IMR-90 (cell line): Measurements from ENCODE around the gene SIAH2. TPM values are rescaled to one million over a fixed set of nuclear protein-coding genes. Genes with fewer than 3 reads are reported as not detected.

ENCODE experiments used
- ATAC-seq: fragments of 200-7000 bp; cut with Tn5 transposase; 2 replicates; pipeline ENCODE4 v1.9.1; 2020; ENCODE audit warnings: low read depth, mild to moderate bottlenecking, moderate library complexity
- BruUV-seq: library from RNA; stranded (reverse); fragments of 400-500 nt; replicated peaks from 2 replicates; lab custom pipeline; 2021; lab: Mats Ljungman, UMichigan
- CTCF ChIA-PET: fragments of 300-600 bp; formaldehyde crosslinking; extraction: SDS; loops from one replicate; lab custom pipeline; 2021; ENCODE audit warnings: antibody characterized with exemption; lab: Yijun Ruan, JAX
- POLR2A ChIA-PET: fragments of 300-600 bp; sonication (Branson Sonifier 250); formaldehyde crosslinking; loops from one replicate; lab custom pipeline; 2022; ENCODE audit warnings: antibody characterized with exemption; ENCODE audit not compliant: unreplicated experiment; lab: Charles Lee
- DNase-seq: peaks from one replicate; pipeline ENCODE4 v3.0.0; 2013
- H2AFZ ChIP-seq: replicated peaks from 2 replicates; pipeline ENCODE3; 2013; ENCODE audit warnings: low read length, mild to moderate bottlenecking; ENCODE audit not compliant: poor library complexity
- H2AK5ac ChIP-seq: 2 replicates; pipeline ENCODE4 v1.6.1; 2013; ENCODE audit warnings: low read depth, low read length, inconsistent platforms
- H2AK9ac ChIP-seq: replicated peaks from 2 replicates; pipeline ENCODE3; 2013; ENCODE audit warnings: mild to moderate bottlenecking, low read depth, low read length, moderate library complexity; ENCODE audit not compliant: poor library complexity
- H2BK120ac ChIP-seq: 2 replicates; pipeline ENCODE4 v1.6.1; 2013; ENCODE audit warnings: low read depth, low read length, inconsistent platforms
- H2BK15ac ChIP-seq: 3 replicates; pipeline ENCODE4 v1.6.1; 2013; ENCODE audit warnings: low read depth, low read length, inconsistent platforms
- H2BK20ac ChIP-seq: 2 replicates; pipeline ENCODE4 v1.6.1; 2013; ENCODE audit warnings: low read depth, mild to moderate bottlenecking, inconsistent platforms, low read length, moderate library complexity
- H2BK5ac ChIP-seq: 2 replicates; pipeline ENCODE4 v1.6.1; 2013; ENCODE audit warnings: mild to moderate bottlenecking, low read depth, low read length, inconsistent platforms; ENCODE audit not compliant: poor library complexity, severe bottlenecking
- H3K14ac ChIP-seq: replicated peaks from 2 replicates; pipeline ENCODE4 v1.6.1; 2013; ENCODE audit warnings: low read depth, low read length, inconsistent platforms
- H3K18ac ChIP-seq: 2 replicates; pipeline ENCODE4 v1.6.1; 2013; ENCODE audit warnings: low read depth, low read length, control low read depth
- H3K23ac ChIP-seq: 2 replicates; pipeline ENCODE4 v1.6.1; 2013; ENCODE audit warnings: low read depth, low read length, inconsistent platforms
- H3K27ac ChIP-seq: 2 replicates; pipeline ENCODE4 v1.5.1; 2013; ENCODE audit warnings: mild to moderate bottlenecking, control low read depth, low read length; ENCODE audit not compliant: insufficient read depth
- H3K27me3 ChIP-seq: 2 replicates; pipeline ENCODE4 v1.6.1; 2013; ENCODE audit warnings: low read length; ENCODE audit not compliant: control insufficient read depth, insufficient read depth
- H3K36me3 ChIP-seq: 2 replicates; pipeline ENCODE4 v1.6.1; 2013; ENCODE audit warnings: low read length, mixed read lengths; ENCODE audit not compliant: control insufficient read depth, insufficient read depth
- H3K4ac ChIP-seq: 2 replicates; pipeline ENCODE4 v1.6.1; 2013; ENCODE audit warnings: low read depth, low read length, inconsistent platforms
- H3K4me1 ChIP-seq: 2 replicates; pipeline ENCODE4 v1.6.1; 2013; ENCODE audit warnings: low read length, mixed read lengths; ENCODE audit not compliant: control insufficient read depth, insufficient read depth
- H3K4me2 ChIP-seq: 2 replicates; pipeline ENCODE4 v1.6.1; 2013; ENCODE audit warnings: low read depth, mild to moderate bottlenecking, control low read depth, low read length, moderate library complexity
- H3K4me3 ChIP-seq: 2 replicates; pipeline ENCODE4 v1.5.1; 2013; ENCODE audit warnings: low read depth, mild to moderate bottlenecking, control low read depth, low read length, moderate library complexity; ENCODE audit not compliant: insufficient read depth
- H3K56ac ChIP-seq: 2 replicates; pipeline ENCODE4 v1.6.1; 2013; ENCODE audit warnings: low read length, inconsistent platforms; ENCODE audit not compliant: insufficient read depth; ENCODE audit errors: extremely low read depth
- H3K79me1 ChIP-seq, 2 experiments: 2 replicates each; pipeline ENCODE4 v1.6.1; 2013; ENCODE audit warnings: low read length in 2 of 2, inconsistent platforms in 1 of 2, low read depth in 1 of 2
- H3K9ac ChIP-seq: 2 replicates; pipeline ENCODE4 v1.6.1; 2013; ENCODE audit warnings: low read depth, low read length, control low read depth
- H3K9me1 ChIP-seq: 2 replicates; pipeline ENCODE4 v1.6.1; 2013; ENCODE audit warnings: low read length, inconsistent platforms; ENCODE audit not compliant: insufficient read depth
- H3K9me3 ChIP-seq: 2 replicates; pipeline ENCODE4 v1.6.1; 2013; ENCODE audit warnings: low read length; ENCODE audit not compliant: control insufficient read depth, insufficient read depth
- H4K20me1 ChIP-seq: 2 replicates; pipeline ENCODE4 v1.6.1; 2013; ENCODE audit warnings: low read length, inconsistent platforms; ENCODE audit not compliant: insufficient read depth
- H4K5ac ChIP-seq: 2 replicates; pipeline ENCODE4 v1.6.1; 2013; ENCODE audit warnings: mild to moderate bottlenecking, low read depth, low read length, control low read depth
- H4K8ac ChIP-seq, 2 experiments: 2 replicates each; pipeline ENCODE4 v1.6.1; 2013; ENCODE audit warnings: low read depth in 2 of 2, low read length in 2 of 2, control low read depth in 1 of 2, inconsistent platforms in 1 of 2
- H4K91ac ChIP-seq: 2 replicates; pipeline ENCODE4 v1.6.1; 2013; ENCODE audit warnings: low read depth, low read length, inconsistent platforms; ENCODE audit not compliant: insufficient read depth
- BHLHE40 ChIP-seq: fragments of 150-350 bp; IDR thresholded peaks from 2 replicates; pipeline ENCODE4 v1.6.1; 2016; ENCODE audit warnings: mild to moderate bottlenecking, low read depth, low read length
- CEBPB ChIP-seq: IDR thresholded peaks from 2 replicates; pipeline ENCODE4 v1.6.1; 2012; ENCODE audit warnings: low read depth, low read length, improper control_type of control experiment
- CTCF ChIP-seq: conservative IDR thresholded peaks from 2 replicates; pipeline ENCODE4 v1.5.1; 2012; ENCODE audit warnings: mild to moderate bottlenecking, low read depth, low read length, improper control_type of control experiment
- ELK1 ChIP-seq: fragments of 150-350 bp; IDR thresholded peaks from 2 replicates; pipeline ENCODE4 v1.6.1; 2016; ENCODE audit warnings: low read depth, mild to moderate bottlenecking, low read length, moderate library complexity, borderline replicate concordance
- MAFK ChIP-seq: IDR thresholded peaks from 2 replicates; pipeline ENCODE4 v1.6.1; 2012; ENCODE audit warnings: low read depth, low read length, improper control_type of control experiment
- MAZ ChIP-seq: IDR thresholded peaks from 2 replicates; pipeline ENCODE4 v1.6.1; 2012; ENCODE audit warnings: low read depth, mild to moderate bottlenecking, low read length, improper control_type of control experiment, moderate library complexity, borderline replicate concordance
- NFE2L2 ChIP-seq: fragments of 150-350 bp; IDR thresholded peaks from 2 replicates; pipeline ENCODE4 v1.6.1; 2016; ENCODE audit warnings: low read depth, mild to moderate bottlenecking, low read length
- POLR2A ChIP-seq: IDR thresholded peaks from 2 replicates; pipeline ENCODE4 v1.6.1; 2012; ENCODE audit warnings: mild to moderate bottlenecking, low read depth, low read length
- RAD21 ChIP-seq: IDR thresholded peaks from 2 replicates; pipeline ENCODE4 v1.6.1; 2012; ENCODE audit warnings: low read length, improper control_type of control experiment
- RFX5 ChIP-seq: IDR thresholded peaks from 2 replicates; pipeline ENCODE4 v1.8.0; 2012; ENCODE audit warnings: low read depth, mild to moderate bottlenecking, low read length, moderate library complexity
- USF2 ChIP-seq: fragments of 150-350 bp; IDR thresholded peaks from 2 replicates; pipeline ENCODE4 v1.6.1; 2017; ENCODE audit warnings: mild to moderate bottlenecking, antibody characterized with exemption, low read length, low read depth
- WGBS, 2 experiments: methylation state at CpG; one replicate each; pipeline versions ENCODE4 v1.1.5 to v1.1.7; 2013; ENCODE audit warnings: missing lambda C conversion rate in 2 of 2; ENCODE audit not compliant: insufficient read length in 1 of 2; ENCODE audit errors: extremely low coverage in 2 of 2; 5-methylcytosine and 5-hydroxymethylcytosine counted together
- dilution Hi-C: fragments of 300-500 bp; cut with HindIII; formaldehyde crosslinking; loops from one replicate; pipeline ENCODE4 v1.14.3; 2018; ENCODE audit warnings: low sequenced_read_pairs; ENCODE audit not compliant: unreplicated experiment
- in situ Hi-C: fragments of 300-500 bp; cut with MboI; formaldehyde crosslinking; loops from 3 replicates; pipeline ENCODE4 v1.14.3; 2019; ENCODE audit warnings: low sequenced_read_pairs, inconsistent platforms, mixed read lengths
- intact Hi-C: fragments of 100-400 bp; cut with micrococcal nuclease; formaldehyde crosslinking; loops from 2 replicates; pipeline ENCODE4 v1.10.0; 2022
- polyA plus RNA-seq, 3 experiments: library from polyadenylated mRNA; depleted of rRNA; stranded (reverse); fragments of >200 nt; gene quantifications; 2 replicates each; pipeline ENCODE4 v1.2.3, GENCODE V29; 2012; ENCODE audit warnings: low replicate concordance in 1 of 3
- total RNA-seq: library from RNA; depleted of rRNA; stranded (reverse); fragments of >200 nt; gene quantifications from 2 replicates; pipeline ENCODE4 v1.2.3, GENCODE V29; 2012

The SIAH2 gene
- total and polyA plus RNA-seq, 2 of the 4 experiments (the other 2 are of a cell fraction), result 24.7 to 61.8 TPM

- TF ChIP-seq ELK1 (no peak), POLR2A (no peak)
Measured at GRCh38 chr3:150721285-150722130, 41.5 kb downstream of the SIAH2 start (continued).

DNA sequence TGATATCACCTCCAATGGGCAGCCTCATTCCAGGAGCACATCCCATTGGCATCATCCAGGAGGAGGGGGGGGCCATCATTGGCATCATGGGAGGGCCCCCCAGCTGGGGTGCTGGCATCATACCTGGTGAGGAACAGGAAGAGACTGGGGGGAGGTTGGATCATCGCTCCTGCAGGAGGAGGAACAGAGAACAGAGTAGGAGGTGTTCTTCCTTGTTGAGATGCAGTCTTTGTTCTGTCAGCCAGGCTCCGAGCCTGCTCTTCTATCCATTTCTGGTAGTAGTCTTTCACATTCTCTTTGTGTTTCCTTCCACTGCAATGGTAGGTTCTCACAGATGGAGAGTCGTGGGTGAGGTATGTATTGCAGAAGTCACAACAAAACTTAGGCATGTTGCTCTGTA, 42.5 kb downstream of the SIAH2 start:
- no peak for ATAC-seq
- no peak overlapping the region for H2BK15ac ChIP-seq
- no peak overlapping the region for H3K23ac ChIP-seq
- H3K56ac ChIP-seq, result no peak overlapping the region
- no peak overlapping the region for H3K18ac ChIP-seq
- no peak overlapping the region for H2AK5ac ChIP-seq
- no peaks in the 10 kb centered on the region; the same call in 1 of the 2 replicates for H3K9me3 ChIP-seq
- H4K8ac ChIP-seq, result no peak overlapping the region
- intact Hi-C loops, result loop anchor here (2.0 to 5.0 kb wide), 3 partner anchors 42 to 367 kb away; partner anchors contain the start of genes MED12L and SIAH2
- no peaks in the 10 kb centered on the region for H3K36me3 ChIP-seq
- H2AFZ ChIP-seq, result no peak overlapping the region
- no peak overlapping the region for H3K27ac ChIP-seq
- no peaks in the 10 kb centered on the region for H4K20me1 ChIP-seq
- no peak overlapping the region for H2BK20ac ChIP-seq
- no peaks in the 10 kb centered on the region for H3K79me1 ChIP-seq
- no TSS peak for BruUV-seq
- TF ChIP-seq RAD21 (no peak), CTCF (no peak), USF2 (no peak), RFX5 (no peak), BHLHE40 (no peak), MAFK (no peak), MAZ (no peak), CEBPB (no peak), NFE2L2 (no peak)
- H2BK5ac ChIP-seq, result no peak overlapping the region
- H4K91ac ChIP-seq, result no peak overlapping the region
- dilution Hi-C loops, result no loop called here
- no peak overlapping the region for H3K9ac ChIP-seq
- H4K5ac ChIP-seq, result no peak overlapping the region
- DNase-seq, result no peak
- no CpG with 5 or more reads among the region's 3 CpGs for WGBS, 2 experiments
- no peak overlapping the region for H3K4me2 ChIP-seq
- in situ Hi-C loops, result loop anchor here (10.0 kb wide), 1 partner anchor 424 kb away; no protein-coding TSS in a partner anchor
- POLR2A ChIA-PET, result no interaction called here
- H2BK120ac ChIP-seq, result no peak overlapping the region
- no peaks in the 10 kb centered on the region for H3K9me1 ChIP-seq
- H3K4ac ChIP-seq, result no peak overlapping the region
- H3K4me1 ChIP-seq, result no peaks in the 10 kb centered on the region
- peaks cover 4% of the 10 kb centered on the region for H3K27me3 ChIP-seq
- no peak overlapping the region for H2AK9ac ChIP-seq
- CTCF ChIA-PET, result interaction anchor here (0.8 to 2.5 kb wide), 5 partner anchors 12 to 422 kb away, joined by 3 to 8 read pairs (median 3); partner anchors contain the start of gene ERICH6
- no peak overlapping the region for H3K14ac ChIP-seq
- no peak overlapping the region for H3K4me3 ChIP-seq
